IMR-90 (cell line): Measurements from ENCODE around the gene HAUS3. TPM values are rescaled to one million over a fixed set of nuclear protein-coding genes. Genes with fewer than 3 reads are reported as not detected.

ENCODE experiments used
- ATAC-seq: fragments of 200-7000 bp; cut with Tn5 transposase; 2 replicates; pipeline ENCODE4 v1.9.1; 2020; ENCODE audit warnings: low read depth, mild to moderate bottlenecking, moderate library complexity
- BruUV-seq: library from RNA; stranded (reverse); fragments of 400-500 nt; replicated peaks from 2 replicates; lab custom pipeline; 2021; lab: Mats Ljungman, UMichigan
- CTCF ChIA-PET: fragments of 300-600 bp; formaldehyde crosslinking; extraction: SDS; loops from one replicate; lab custom pipeline; 2021; ENCODE audit warnings: antibody characterized with exemption; lab: Yijun Ruan, JAX
- POLR2A ChIA-PET: fragments of 300-600 bp; sonication (Branson Sonifier 250); formaldehyde crosslinking; loops from one replicate; lab custom pipeline; 2022; ENCODE audit warnings: antibody characterized with exemption; ENCODE audit not compliant: unreplicated experiment; lab: Charles Lee
- DNase-seq: peaks from one replicate; pipeline ENCODE4 v3.0.0; 2013
- H2AFZ ChIP-seq: replicated peaks from 2 replicates; pipeline ENCODE3; 2013; ENCODE audit warnings: low read length, mild to moderate bottlenecking; ENCODE audit not compliant: poor library complexity
- H2AK5ac ChIP-seq: 2 replicates; pipeline ENCODE4 v1.6.1; 2013; ENCODE audit warnings: low read depth, low read length, inconsistent platforms
- H2AK9ac ChIP-seq: replicated peaks from 2 replicates; pipeline ENCODE3; 2013; ENCODE audit warnings: mild to moderate bottlenecking, low read depth, low read length, moderate library complexity; ENCODE audit not compliant: poor library complexity
- H2BK120ac ChIP-seq: 2 replicates; pipeline ENCODE4 v1.6.1; 2013; ENCODE audit warnings: low read depth, low read length, inconsistent platforms
- H2BK15ac ChIP-seq: 3 replicates; pipeline ENCODE4 v1.6.1; 2013; ENCODE audit warnings: low read depth, low read length, inconsistent platforms
- H2BK20ac ChIP-seq: 2 replicates; pipeline ENCODE4 v1.6.1; 2013; ENCODE audit warnings: low read depth, mild to moderate bottlenecking, inconsistent platforms, low read length, moderate library complexity
- H2BK5ac ChIP-seq: 2 replicates; pipeline ENCODE4 v1.6.1; 2013; ENCODE audit warnings: mild to moderate bottlenecking, low read depth, low read length, inconsistent platforms; ENCODE audit not compliant: poor library complexity, severe bottlenecking
- H3K14ac ChIP-seq: replicated peaks from 2 replicates; pipeline ENCODE4 v1.6.1; 2013; ENCODE audit warnings: low read depth, low read length, inconsistent platforms
- H3K18ac ChIP-seq: 2 replicates; pipeline ENCODE4 v1.6.1; 2013; ENCODE audit warnings: low read depth, low read length, control low read depth
- H3K23ac ChIP-seq: 2 replicates; pipeline ENCODE4 v1.6.1; 2013; ENCODE audit warnings: low read depth, low read length, inconsistent platforms
- H3K27ac ChIP-seq: 2 replicates; pipeline ENCODE4 v1.5.1; 2013; ENCODE audit warnings: mild to moderate bottlenecking, control low read depth, low read length; ENCODE audit not compliant: insufficient read depth
- H3K27me3 ChIP-seq: 2 replicates; pipeline ENCODE4 v1.6.1; 2013; ENCODE audit warnings: low read length; ENCODE audit not compliant: control insufficient read depth, insufficient read depth
- H3K36me3 ChIP-seq: 2 replicates; pipeline ENCODE4 v1.6.1; 2013; ENCODE audit warnings: low read length, mixed read lengths; ENCODE audit not compliant: control insufficient read depth, insufficient read depth
- H3K4ac ChIP-seq: 2 replicates; pipeline ENCODE4 v1.6.1; 2013; ENCODE audit warnings: low read depth, low read length, inconsistent platforms
- H3K4me1 ChIP-seq: 2 replicates; pipeline ENCODE4 v1.6.1; 2013; ENCODE audit warnings: low read length, mixed read lengths; ENCODE audit not compliant: control insufficient read depth, insufficient read depth
- H3K4me2 ChIP-seq: 2 replicates; pipeline ENCODE4 v1.6.1; 2013; ENCODE audit warnings: low read depth, mild to moderate bottlenecking, control low read depth, low read length, moderate library complexity
- H3K4me3 ChIP-seq: 2 replicates; pipeline ENCODE4 v1.5.1; 2013; ENCODE audit warnings: low read depth, mild to moderate bottlenecking, control low read depth, low read length, moderate library complexity; ENCODE audit not compliant: insufficient read depth
- H3K56ac ChIP-seq: 2 replicates; pipeline ENCODE4 v1.6.1; 2013; ENCODE audit warnings: low read length, inconsistent platforms; ENCODE audit not compliant: insufficient read depth; ENCODE audit errors: extremely low read depth
- H3K79me1 ChIP-seq, 2 experiments: 2 replicates each; pipeline ENCODE4 v1.6.1; 2013; ENCODE audit warnings: low read length in 2 of 2, inconsistent platforms in 1 of 2, low read depth in 1 of 2
- H3K9ac ChIP-seq: 2 replicates; pipeline ENCODE4 v1.6.1; 2013; ENCODE audit warnings: low read depth, low read length, control low read depth
- H3K9me1 ChIP-seq: 2 replicates; pipeline ENCODE4 v1.6.1; 2013; ENCODE audit warnings: low read length, inconsistent platforms; ENCODE audit not compliant: insufficient read depth
- H3K9me3 ChIP-seq: 2 replicates; pipeline ENCODE4 v1.6.1; 2013; ENCODE audit warnings: low read length; ENCODE audit not compliant: control insufficient read depth, insufficient read depth
- H4K20me1 ChIP-seq: 2 replicates; pipeline ENCODE4 v1.6.1; 2013; ENCODE audit warnings: low read length, inconsistent platforms; ENCODE audit not compliant: insufficient read depth
- H4K5ac ChIP-seq: 2 replicates; pipeline ENCODE4 v1.6.1; 2013; ENCODE audit warnings: mild to moderate bottlenecking, low read depth, low read length, control low read depth
- H4K8ac ChIP-seq, 2 experiments: 2 replicates each; pipeline ENCODE4 v1.6.1; 2013; ENCODE audit warnings: low read depth in 2 of 2, low read length in 2 of 2, control low read depth in 1 of 2, inconsistent platforms in 1 of 2
- H4K91ac ChIP-seq: 2 replicates; pipeline ENCODE4 v1.6.1; 2013; ENCODE audit warnings: low read depth, low read length, inconsistent platforms; ENCODE audit not compliant: insufficient read depth
- BHLHE40 ChIP-seq: fragments of 150-350 bp; IDR thresholded peaks from 2 replicates; pipeline ENCODE4 v1.6.1; 2016; ENCODE audit warnings: mild to moderate bottlenecking, low read depth, low read length
- CEBPB ChIP-seq: IDR thresholded peaks from 2 replicates; pipeline ENCODE4 v1.6.1; 2012; ENCODE audit warnings: low read depth, low read length, improper control_type of control experiment
- FOS ChIP-seq: fragments of 150-350 bp; IDR thresholded peaks from 2 replicates; pipeline ENCODE4 v1.6.1; 2016; ENCODE audit warnings: low read depth, low read length
- MAFK ChIP-seq: IDR thresholded peaks from 2 replicates; pipeline ENCODE4 v1.6.1; 2012; ENCODE audit warnings: low read depth, low read length, improper control_type of control experiment
- MAZ ChIP-seq: IDR thresholded peaks from 2 replicates; pipeline ENCODE4 v1.6.1; 2012; ENCODE audit warnings: low read depth, mild to moderate bottlenecking, low read length, improper control_type of control experiment, moderate library complexity, borderline replicate concordance
- MXI1 ChIP-seq: IDR thresholded peaks from 2 replicates; pipeline ENCODE4 v1.6.1; 2012; ENCODE audit warnings: low read depth, mild to moderate bottlenecking, low read length, moderate library complexity, borderline replicate concordance
- NFE2L2 ChIP-seq: fragments of 150-350 bp; IDR thresholded peaks from 2 replicates; pipeline ENCODE4 v1.6.1; 2016; ENCODE audit warnings: low read depth, mild to moderate bottlenecking, low read length
- POLR2A ChIP-seq: IDR thresholded peaks from 2 replicates; pipeline ENCODE4 v1.6.1; 2012; ENCODE audit warnings: mild to moderate bottlenecking, low read depth, low read length
- RAD21 ChIP-seq: IDR thresholded peaks from 2 replicates; pipeline ENCODE4 v1.6.1; 2012; ENCODE audit warnings: low read length, improper control_type of control experiment
- RCOR1 ChIP-seq: IDR thresholded peaks from 2 replicates; pipeline ENCODE4 v1.6.1; 2012; ENCODE audit warnings: mild to moderate bottlenecking, low read length, improper control_type of control experiment; ENCODE audit not compliant: insufficient replicate concordance
- RFX5 ChIP-seq: IDR thresholded peaks from 2 replicates; pipeline ENCODE4 v1.8.0; 2012; ENCODE audit warnings: low read depth, mild to moderate bottlenecking, low read length, moderate library complexity
- SMC3 ChIP-seq: fragments of 150-350 bp; IDR thresholded peaks from 2 replicates; pipeline ENCODE4 v1.6.1; 2016; ENCODE audit warnings: low read depth, mild to moderate bottlenecking, antibody characterized with exemption, low read length, moderate library complexity
- WGBS, 2 experiments: methylation state at CpG; one replicate each; pipeline versions ENCODE4 v1.1.5 to v1.1.7; 2013; ENCODE audit warnings: missing lambda C conversion rate in 2 of 2; ENCODE audit not compliant: insufficient read length in 1 of 2; ENCODE audit errors: extremely low coverage in 2 of 2; 5-methylcytosine and 5-hydroxymethylcytosine counted together
- dilution Hi-C: fragments of 300-500 bp; cut with HindIII; formaldehyde crosslinking; loops from one replicate; pipeline ENCODE4 v1.14.3; 2018; ENCODE audit warnings: low sequenced_read_pairs; ENCODE audit not compliant: unreplicated experiment
- in situ Hi-C: fragments of 300-500 bp; cut with MboI; formaldehyde crosslinking; loops from 3 replicates; pipeline ENCODE4 v1.14.3; 2019; ENCODE audit warnings: low sequenced_read_pairs, inconsistent platforms, mixed read lengths
- intact Hi-C: fragments of 100-400 bp; cut with micrococcal nuclease; formaldehyde crosslinking; loops from 2 replicates; pipeline ENCODE4 v1.10.0; 2022
- polyA plus RNA-seq, 3 experiments: library from polyadenylated mRNA; depleted of rRNA; stranded (reverse); fragments of >200 nt; gene quantifications; 2 replicates each; pipeline ENCODE4 v1.2.3, GENCODE V29; 2012; ENCODE audit warnings: low replicate concordance in 1 of 3
- total RNA-seq: library from RNA; depleted of rRNA; stranded (reverse); fragments of >200 nt; gene quantifications from 2 replicates; pipeline ENCODE4 v1.2.3, GENCODE V29; 2012
- TF ChIP-seq, protein P1 (sequence below): conservative IDR thresholded peaks from 2 replicates; pipeline ENCODE4 v1.5.1; 2012; ENCODE audit warnings: mild to moderate bottlenecking, low read depth, low read length, improper control_type of control experiment
- TF ChIP-seq, protein P2 (sequence below): fragments of 150-350 bp; IDR thresholded peaks from 2 replicates; pipeline ENCODE4 v1.6.1; 2017; ENCODE audit warnings: mild to moderate bottlenecking, antibody characterized with exemption, low read length, low read depth
- TF ChIP-seq, protein P3 (sequence below): fragments of 150-350 bp; IDR thresholded peaks from 2 replicates; pipeline ENCODE4 v1.6.1; 2016; ENCODE audit warnings: low read depth, mild to moderate bottlenecking, low read length, moderate library complexity, borderline replicate concordance

Gene HAUS3
- total and polyA plus RNA-seq, 2 of the 4 experiments (the other 2 are of a cell fraction): 4.3 to 4.8 TPM

DNA sequence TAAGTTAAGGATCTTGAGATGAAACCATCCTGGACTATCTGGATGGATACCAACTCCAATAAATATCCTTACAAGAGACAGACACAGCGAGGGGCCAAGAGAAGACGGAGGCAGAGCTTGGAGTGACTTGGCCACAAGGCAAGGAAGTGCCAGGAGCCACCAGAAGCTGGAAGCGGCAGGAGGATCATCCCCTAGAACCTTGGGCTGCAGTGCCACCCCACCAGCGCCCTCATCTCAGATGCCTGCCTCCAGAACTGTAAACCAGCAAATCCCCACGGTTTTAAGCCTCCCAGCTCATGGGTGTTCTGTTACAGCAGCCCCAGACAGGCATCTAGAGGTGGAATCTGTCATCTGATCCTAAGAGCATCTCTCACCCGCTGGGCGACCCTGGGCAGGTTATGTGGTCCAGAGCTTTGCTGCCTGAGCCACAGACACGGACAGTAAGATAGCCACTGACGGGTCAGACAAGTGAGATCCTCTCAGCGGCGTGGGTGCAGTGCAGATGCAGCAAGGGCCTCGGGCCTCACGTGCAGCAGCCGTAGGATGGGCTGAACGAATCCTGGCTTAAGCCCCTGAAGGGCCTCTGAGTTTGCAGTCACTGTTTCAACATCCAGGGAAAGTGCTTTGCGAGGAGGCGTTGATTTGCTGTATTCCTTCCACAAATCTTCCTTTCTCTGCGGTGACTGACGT lies 45.1 kb upstream of the HAUS3 start:
- Histone ChIP-seq H2BK15ac (no peak overlapping the region), H3K27ac (no peak overlapping the region), H4K5ac (no peak overlapping the region), H3K4me2 (no peak overlapping the region), H2AK5ac (no peak overlapping the region), H3K9ac (no peak overlapping the region), H3K4me1 (peaks cover 7% of the 10 kb centered on the region), H3K18ac (no peak overlapping the region), H3K36me3 (no peaks in the 10 kb centered on the region), H3K56ac (no peak overlapping the region), H2AK9ac (peak overlapping the region; percentile 24), H3K79me1 (no peaks in the 10 kb centered on the region), H3K9me1 (peaks cover 6% of the 10 kb centered on the region; the same call in 1 of the 2 replicates), H3K14ac (no peak overlapping the region; the same call in 1 of the 2 replicates), H2BK120ac (no peak overlapping the region), H2AFZ (peak overlapping the region; percentile 75), H2BK20ac (no peak overlapping the region), H3K23ac (no peak overlapping the region), H2BK5ac (no peak overlapping the region), H4K20me1 (peaks cover 5% of the 10 kb centered on the region; the same call in 1 of the 2 replicates), H4K91ac (no peak overlapping the region), H3K4ac (peak overlapping the region; percentile 5; the same call in 1 of the 2 replicates), H3K4me3 (no peak overlapping the region), H3K27me3 (0 out of 2 replicates have a peak, but pooled peaks cover 2% of the 10 kb centered on the region), H4K8ac (no peak overlapping the region), H3K9me3 (no peaks in the 10 kb centered on the region)
- ChIA-PET POLR2A (no interaction called here), CTCF (no interaction called here)
- intact Hi-C loops (no loop called here), dilution Hi-C loops (no loop called here), in situ Hi-C loops (no loop called here)
- ATAC-seq (peak; percentile 15; the same call in 1 of the 2 replicates), DNase-seq (peak; percentile 4)
- WGBS, 2 experiments: 65% methylated on average over 11 of the region's 19 CpGs; no CpG with 5 or more reads in 1 of the 2 experiments
- BruUV-seq: no TSS peak
- TF ChIP-seq POLR2A (no peak), FOS (no peak), RAD21 (no peak), RFX5 (no peak), MXI1 (no peak), CEBPB (no peak), MAZ (no peak), SMC3 (no peak), MAFK (no peak), NFE2L2 (no peak), RCOR1 (no peak), BHLHE40 (no peak)
- TF ChIP-seq, protein P1, sequence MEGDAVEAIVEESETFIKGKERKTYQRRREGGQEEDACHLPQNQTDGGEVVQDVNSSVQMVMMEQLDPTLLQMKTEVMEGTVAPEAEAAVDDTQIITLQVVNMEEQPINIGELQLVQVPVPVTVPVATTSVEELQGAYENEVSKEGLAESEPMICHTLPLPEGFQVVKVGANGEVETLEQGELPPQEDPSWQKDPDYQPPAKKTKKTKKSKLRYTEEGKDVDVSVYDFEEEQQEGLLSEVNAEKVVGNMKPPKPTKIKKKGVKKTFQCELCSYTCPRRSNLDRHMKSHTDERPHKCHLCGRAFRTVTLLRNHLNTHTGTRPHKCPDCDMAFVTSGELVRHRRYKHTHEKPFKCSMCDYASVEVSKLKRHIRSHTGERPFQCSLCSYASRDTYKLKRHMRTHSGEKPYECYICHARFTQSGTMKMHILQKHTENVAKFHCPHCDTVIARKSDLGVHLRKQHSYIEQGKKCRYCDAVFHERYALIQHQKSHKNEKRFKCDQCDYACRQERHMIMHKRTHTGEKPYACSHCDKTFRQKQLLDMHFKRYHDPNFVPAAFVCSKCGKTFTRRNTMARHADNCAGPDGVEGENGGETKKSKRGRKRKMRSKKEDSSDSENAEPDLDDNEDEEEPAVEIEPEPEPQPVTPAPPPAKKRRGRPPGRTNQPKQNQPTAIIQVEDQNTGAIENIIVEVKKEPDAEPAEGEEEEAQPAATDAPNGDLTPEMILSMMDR: no peak
- TF ChIP-seq, protein P2, sequence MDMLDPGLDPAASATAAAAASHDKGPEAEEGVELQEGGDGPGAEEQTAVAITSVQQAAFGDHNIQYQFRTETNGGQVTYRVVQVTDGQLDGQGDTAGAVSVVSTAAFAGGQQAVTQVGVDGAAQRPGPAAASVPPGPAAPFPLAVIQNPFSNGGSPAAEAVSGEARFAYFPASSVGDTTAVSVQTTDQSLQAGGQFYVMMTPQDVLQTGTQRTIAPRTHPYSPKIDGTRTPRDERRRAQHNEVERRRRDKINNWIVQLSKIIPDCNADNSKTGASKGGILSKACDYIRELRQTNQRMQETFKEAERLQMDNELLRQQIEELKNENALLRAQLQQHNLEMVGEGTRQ: no peak
- TF ChIP-seq, protein P3, sequence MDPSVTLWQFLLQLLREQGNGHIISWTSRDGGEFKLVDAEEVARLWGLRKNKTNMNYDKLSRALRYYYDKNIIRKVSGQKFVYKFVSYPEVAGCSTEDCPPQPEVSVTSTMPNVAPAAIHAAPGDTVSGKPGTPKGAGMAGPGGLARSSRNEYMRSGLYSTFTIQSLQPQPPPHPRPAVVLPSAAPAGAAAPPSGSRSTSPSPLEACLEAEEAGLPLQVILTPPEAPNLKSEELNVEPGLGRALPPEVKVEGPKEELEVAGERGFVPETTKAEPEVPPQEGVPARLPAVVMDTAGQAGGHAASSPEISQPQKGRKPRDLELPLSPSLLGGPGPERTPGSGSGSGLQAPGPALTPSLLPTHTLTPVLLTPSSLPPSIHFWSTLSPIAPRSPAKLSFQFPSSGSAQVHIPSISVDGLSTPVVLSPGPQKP: no peak
